ENCODE measurements around the gene CHST3.
A peak's percentile ranks its signal among the peaks of the same experiment; 100 is the strongest.
"Not testable (repeated sequence)": the region's sequence is repeated elsewhere in the genome, so short reads cannot be mapped to it uniquely, and the experiment has no call there.

Gene CHST3

GRCh38 chr10:71972746-71973695 is 8.8 kb downstream of the CHST3 start:
- H3K27ac ChIP-seq, result no peak overlapping the region
- no peak overlapping the region for H3K4me3 ChIP-seq (ENCODE audit: low read depth, low read length)
- no peaks in the 10 kb centered on the region for H3K27me3 ChIP-seq (ENCODE audit: insufficient read depth, low read depth, severe bottlenecking)
- no peak for DNase-seq
- H3K36me3 ChIP-seq, result no peaks in the 10 kb centered on the region
- TF ChIP-seq CTCF (IDR thresholded peaks at IDR 0.05; ENCODE audit: low read depth, low read length), result no peak
- no peaks in the 10 kb centered on the region for H3K9me3 ChIP-seq (ENCODE audit: severe bottlenecking)

GRCh38 chr10:71973777-71974488 is 9.7 kb downstream of the CHST3 start:
- Histone ChIP-seq H3K36me3 (no peaks in the 10 kb centered on the region), H3K9me3 (ENCODE audit: severe bottlenecking) (no peaks in the 10 kb centered on the region), H3K27me3 (ENCODE audit: insufficient read depth, low read depth, severe bottlenecking) (no peaks in the 10 kb centered on the region), H3K4me3 (ENCODE audit: low read depth, low read length) (no peak overlapping the region), H3K27ac (no peak overlapping the region)
- DNase-seq, result no peak
- no peak for TF ChIP-seq CTCF (IDR thresholded peaks at IDR 0.05; ENCODE audit: low read depth, low read length)

GRCh38 chr10:71974489-71975021 is 10.4 kb downstream of the CHST3 start:
- DNase-seq, result no peak
- Histone ChIP-seq H3K27ac (no peak overlapping the region), H3K36me3 (no peaks in the 10 kb centered on the region), H3K9me3 (ENCODE audit: severe bottlenecking) (no peaks in the 10 kb centered on the region), H3K27me3 (ENCODE audit: insufficient read depth, low read depth, severe bottlenecking) (no peaks in the 10 kb centered on the region), H3K4me3 (ENCODE audit: low read depth, low read length) (no peak overlapping the region)
- no peak for TF ChIP-seq CTCF (IDR thresholded peaks at IDR 0.05; ENCODE audit: low read depth, low read length)

- H3K4me3 ChIP-seq (ENCODE audit: low read depth, low read length), result no peak overlapping the region
- H3K36me3 ChIP-seq, result no peaks in the 10 kb centered on the region
- H3K27me3 ChIP-seq (ENCODE audit: insufficient read depth, low read depth, severe bottlenecking), result no peaks in the 10 kb centered on the region
- TF ChIP-seq CTCF (IDR thresholded peaks at IDR 0.05; ENCODE audit: low read depth, low read length), result no peak
- no peak for DNase-seq
- H3K27ac ChIP-seq, result no peak overlapping the region
- no peaks in the 10 kb centered on the region for H3K9me3 ChIP-seq (ENCODE audit: severe bottlenecking)
Observed at GRCh38 chr10:71975087-71975870, 11.1 kb downstream of the CHST3 start.

GRCh38 chr10:71975871-71976725 is 11.9 kb downstream of the CHST3 start:
- no peaks in the 10 kb centered on the region for H3K36me3 ChIP-seq
- no peaks in the 10 kb centered on the region for H3K9me3 ChIP-seq (ENCODE audit: severe bottlenecking)
- no peaks in the 10 kb centered on the region for H3K27me3 ChIP-seq (ENCODE audit: insufficient read depth, low read depth, severe bottlenecking)
- peak; percentile 54 for DNase-seq
- TF ChIP-seq CTCF (IDR thresholded peaks at IDR 0.05; ENCODE audit: low read depth, low read length), result no peak
- no peak overlapping the region for H3K4me3 ChIP-seq (ENCODE audit: low read depth, low read length)
- H3K27ac ChIP-seq, result peak overlapping the region; percentile 32; the same call in 1 of the 2 replicates

- H3K36me3 ChIP-seq; H3K9me3 ChIP-seq (ENCODE audit: severe bottlenecking); DNase-seq; H3K4me3 ChIP-seq (ENCODE audit: low read depth, low read length); H3K27me3 ChIP-seq (ENCODE audit: insufficient read depth, low read depth, severe bottlenecking); H3K27ac ChIP-seq: not testable (repeated sequence)
Observed at GRCh38 chr10:71977614-71977903, 13.4 kb downstream of the CHST3 start.

Data from WERI-Rb-1 (cell line).